ENCODE data around the gene GRAMD1B. TPM values are rescaled to one million over a fixed set of nuclear protein-coding genes. Genes with fewer than 3 reads are reported as not detected.

Gene GRAMD1B
- total RNA-seq, 2 donors from 2014 or later, result 28.8 to 39.6 TPM

DNA sequence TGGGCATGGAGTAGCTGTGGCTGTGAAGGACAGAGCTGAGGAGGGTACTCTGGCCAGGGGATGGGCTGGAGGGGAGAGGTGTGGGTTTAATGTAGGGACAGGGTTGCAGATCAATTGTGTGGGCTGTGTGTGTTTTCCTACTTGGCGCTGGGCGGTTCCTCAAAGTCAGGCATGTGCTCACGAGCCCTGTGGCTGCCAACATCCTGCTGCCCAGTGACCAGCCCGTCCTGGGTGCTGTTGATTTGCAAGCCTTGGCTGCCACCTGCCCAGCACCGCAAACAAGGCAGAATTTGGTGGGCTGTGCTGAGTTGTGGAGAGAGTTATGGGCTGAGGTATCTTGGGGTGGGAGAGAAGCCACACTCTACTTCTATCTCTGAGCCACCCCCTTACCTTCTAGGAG, 155.1 kb downstream of the GRAMD1B start:
- Histone ChIP-seq H3K27me3 (ENCODE audit: control insufficient read depth, insufficient read depth, low read length, poor library complexity, severe bottlenecking) (no peaks in the 10 kb centered on the region), H3K9me3 (ENCODE audit: control insufficient read depth, low read length) (no peaks in the 10 kb centered on the region), H3K27ac (ENCODE audit: low read depth, low read length) (no peak overlapping the region), H3K4me1 (ENCODE audit: control insufficient read depth, insufficient read depth, low read length) (peaks cover 15% of the 10 kb centered on the region), H3K9ac (ENCODE audit: extremely low read depth, low read length, poor library complexity, severe bottlenecking) (no peak overlapping the region), H3K4me3 (ENCODE audit: low read length) (no peak overlapping the region), H3K36me3 (ENCODE audit: control insufficient read depth, insufficient read depth, low read length) (peaks cover 44% of the 10 kb centered on the region)
- no peak overlapping the region for H3K27ac Mint-ChIP-seq
- H3K36me3 Mint-ChIP-seq (ENCODE audit: low read depth), result peaks cover 5% of the 10 kb centered on the region
- peaks cover 36% of the 10 kb centered on the region for H3K4me1 Mint-ChIP-seq
- no peaks in the 10 kb centered on the region for H3K9me3 Mint-ChIP-seq
- TF ChIP-seq, protein P1, sequence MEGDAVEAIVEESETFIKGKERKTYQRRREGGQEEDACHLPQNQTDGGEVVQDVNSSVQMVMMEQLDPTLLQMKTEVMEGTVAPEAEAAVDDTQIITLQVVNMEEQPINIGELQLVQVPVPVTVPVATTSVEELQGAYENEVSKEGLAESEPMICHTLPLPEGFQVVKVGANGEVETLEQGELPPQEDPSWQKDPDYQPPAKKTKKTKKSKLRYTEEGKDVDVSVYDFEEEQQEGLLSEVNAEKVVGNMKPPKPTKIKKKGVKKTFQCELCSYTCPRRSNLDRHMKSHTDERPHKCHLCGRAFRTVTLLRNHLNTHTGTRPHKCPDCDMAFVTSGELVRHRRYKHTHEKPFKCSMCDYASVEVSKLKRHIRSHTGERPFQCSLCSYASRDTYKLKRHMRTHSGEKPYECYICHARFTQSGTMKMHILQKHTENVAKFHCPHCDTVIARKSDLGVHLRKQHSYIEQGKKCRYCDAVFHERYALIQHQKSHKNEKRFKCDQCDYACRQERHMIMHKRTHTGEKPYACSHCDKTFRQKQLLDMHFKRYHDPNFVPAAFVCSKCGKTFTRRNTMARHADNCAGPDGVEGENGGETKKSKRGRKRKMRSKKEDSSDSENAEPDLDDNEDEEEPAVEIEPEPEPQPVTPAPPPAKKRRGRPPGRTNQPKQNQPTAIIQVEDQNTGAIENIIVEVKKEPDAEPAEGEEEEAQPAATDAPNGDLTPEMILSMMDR (conservative IDR thresholded peaks at IDR 0.05), result no peak
- DNase-seq, result no peak
- H3K27me3 Mint-ChIP-seq (ENCODE audit: insufficient read depth), result peaks cover 14% of the 10 kb centered on the region
- H3K4me3 Mint-ChIP-seq, result no peak overlapping the region
- WGBS, 2 experiments (ENCODE audit: insufficient coverage in 1 of 2, insufficient read length in 1 of 2), result 79 to 90% methylated on average over 4 to 5 of the region's 5 CpGs

DNA sequence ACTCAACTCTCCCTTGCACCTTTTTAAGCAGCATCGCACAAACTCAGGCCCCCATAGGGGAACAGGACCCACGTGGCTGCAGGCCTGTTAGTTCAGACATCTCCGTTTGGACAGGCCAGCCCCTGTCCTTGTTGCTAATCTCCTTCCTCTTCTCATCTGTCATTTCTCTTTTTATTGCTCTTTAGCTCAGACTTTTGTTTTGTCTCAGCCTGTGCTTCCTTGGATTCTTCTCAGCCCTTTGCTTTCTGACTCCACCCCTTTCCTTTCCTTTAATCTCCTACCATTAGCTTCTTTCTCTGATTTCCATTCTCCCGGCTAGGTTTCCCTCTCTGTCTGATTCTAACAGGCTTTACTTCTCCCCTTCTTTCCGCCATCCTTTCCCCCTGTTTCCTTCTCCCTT, 155.6 kb downstream of the GRAMD1B start:
- Histone ChIP-seq H3K9ac (ENCODE audit: extremely low read depth, low read length, poor library complexity, severe bottlenecking) (no peak overlapping the region), H3K9me3 (ENCODE audit: control insufficient read depth, low read length) (no peaks in the 10 kb centered on the region), H3K27me3 (ENCODE audit: control insufficient read depth, insufficient read depth, low read length, poor library complexity, severe bottlenecking) (no peaks in the 10 kb centered on the region), H3K4me1 (ENCODE audit: control insufficient read depth, insufficient read depth, low read length) (peaks cover 15% of the 10 kb centered on the region), H3K4me3 (ENCODE audit: low read length) (no peak overlapping the region), H3K36me3 (ENCODE audit: control insufficient read depth, insufficient read depth, low read length) (peaks cover 49% of the 10 kb centered on the region), H3K27ac (ENCODE audit: low read depth, low read length) (no peak overlapping the region)
- no peak overlapping the region for H3K4me3 Mint-ChIP-seq
- DNase-seq, result no peak
- TF ChIP-seq, protein P1 (conservative IDR thresholded peaks at IDR 0.05), result no peak
- H3K4me1 Mint-ChIP-seq, result peaks cover 36% of the 10 kb centered on the region
- 73 to 79% methylated on average over 4 to 5 of the region's 5 CpGs for WGBS, 2 experiments (ENCODE audit: insufficient coverage in 1 of 2, insufficient read length in 1 of 2)
- H3K27ac Mint-ChIP-seq, result no peak overlapping the region
- H3K27me3 Mint-ChIP-seq (ENCODE audit: insufficient read depth), result peaks cover 13% of the 10 kb centered on the region
- H3K9me3 Mint-ChIP-seq, result no peaks in the 10 kb centered on the region
- H3K36me3 Mint-ChIP-seq (ENCODE audit: low read depth), result peaks cover 5% of the 10 kb centered on the region

DNA sequence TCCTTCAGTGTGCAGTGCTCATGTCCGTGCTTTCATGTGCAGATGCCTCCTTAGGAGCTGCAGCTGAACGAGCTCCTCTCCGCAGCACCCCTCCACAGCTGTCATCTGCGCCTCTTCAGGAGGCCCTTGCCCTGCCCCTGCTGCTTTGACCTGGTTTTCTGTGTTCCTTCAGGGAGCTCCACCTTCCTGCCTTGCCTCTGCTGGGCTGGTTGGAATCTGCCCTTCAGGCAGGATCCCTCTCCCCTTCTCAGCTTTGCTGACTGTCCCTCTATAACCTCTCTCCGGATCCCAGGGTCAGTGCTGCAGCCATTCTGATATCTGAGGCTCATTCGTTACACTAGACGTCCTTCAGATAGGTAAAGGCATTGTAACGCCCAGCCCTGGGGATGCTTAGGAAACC, 156.5 kb downstream of the GRAMD1B start:
- H3K4me1 Mint-ChIP-seq, result peaks cover 30% of the 10 kb centered on the region
- no peak overlapping the region for H3K27ac Mint-ChIP-seq
- Histone ChIP-seq H3K36me3 (ENCODE audit: control insufficient read depth, insufficient read depth, low read length) (peaks cover 49% of the 10 kb centered on the region), H3K4me3 (ENCODE audit: low read length) (no peak overlapping the region), H3K9me3 (ENCODE audit: control insufficient read depth, low read length) (no peaks in the 10 kb centered on the region), H3K27ac (ENCODE audit: low read depth, low read length) (no peak overlapping the region), H3K4me1 (ENCODE audit: control insufficient read depth, insufficient read depth, low read length) (peaks cover 15% of the 10 kb centered on the region), H3K9ac (ENCODE audit: extremely low read depth, low read length, poor library complexity, severe bottlenecking) (no peak overlapping the region), H3K27me3 (ENCODE audit: control insufficient read depth, insufficient read depth, low read length, poor library complexity, severe bottlenecking) (no peaks in the 10 kb centered on the region)
- H3K9me3 Mint-ChIP-seq, result no peaks in the 10 kb centered on the region
- H3K27me3 Mint-ChIP-seq (ENCODE audit: insufficient read depth), result peaks cover 5% of the 10 kb centered on the region
- no peak overlapping the region for H3K4me3 Mint-ChIP-seq
- TF ChIP-seq, protein P1 (conservative IDR thresholded peaks at IDR 0.05), result no peak
- H3K36me3 Mint-ChIP-seq (ENCODE audit: low read depth), result peaks cover 12% of the 10 kb centered on the region
- DNase-seq, result no peak
- WGBS, 2 experiments (ENCODE audit: insufficient coverage in 1 of 2, insufficient read length in 1 of 2), result 90 to 91% methylated on average over 7 to 8 of the region's 8 CpGs
